CD14-positive monocyte (primary cell): Measurements from ENCODE around the gene COG2. TPM values are rescaled to one million over a fixed set of nuclear protein-coding genes. Genes with fewer than 3 reads are reported as not detected.

Experiments used
- DNase-seq, 3 donors: peaks; one replicate each; pipeline ENCODE4 v3.0.0-alpha.2; 2011 to 2022
- H2AFZ ChIP-seq: 2 replicates; pipeline ENCODE4 v1.6.0; 2012; ENCODE audit warnings: mild to moderate bottlenecking, low read depth, low read length, inconsistent platforms; ENCODE audit not compliant: insufficient read depth, poor library complexity, severe bottlenecking
- H3K27ac ChIP-seq, 2 donors: 1 replicate in 1 of 2; 2 replicates in 1 of 2; pipeline ENCODE4 v1.5.1; 2012 to 2013; ENCODE audit warnings: low read length in 2 of 2, control low read depth in 1 of 2, inconsistent platforms in 1 of 2, low read depth in 1 of 2, mild to moderate bottlenecking in 1 of 2
- H3K27me3 ChIP-seq, 2 donors: one replicate each; pipeline versions ENCODE4 v1.6.0 to v1.6.1; 2011 to 2013; ENCODE audit warnings: low read length in 2 of 2; ENCODE audit not compliant: control insufficient read depth in 2 of 2, insufficient read depth in 2 of 2
- H3K36me3 ChIP-seq, 2 donors: replicated peaks in 1 of 2; 1 replicate in 1 of 2; 2 replicates in 1 of 2; pipeline versions ENCODE4 v1.5.1 to v1.6.1; 2012 to 2013; ENCODE audit warnings: low read length in 2 of 2, control low read depth in 1 of 2, inconsistent platforms in 1 of 2, mild to moderate bottlenecking in 1 of 2; ENCODE audit not compliant: insufficient read depth in 2 of 2, control insufficient read depth in 1 of 2
- H3K4me1 ChIP-seq, 2 donors: 1 replicate in 1 of 2; 2 replicates in 1 of 2; pipeline versions ENCODE4 v1.5.1 to v1.6.1; 2012 to 2013; ENCODE audit warnings: low read length in 2 of 2, control low read depth in 1 of 2, inconsistent platforms in 1 of 2, mild to moderate bottlenecking in 1 of 2, moderate library complexity in 1 of 2; ENCODE audit not compliant: insufficient read depth in 2 of 2, control insufficient read depth in 1 of 2
- H3K4me2 ChIP-seq: replicated peaks from 2 replicates; pipeline ENCODE3; 2012; ENCODE audit warnings: low read length, moderate library complexity, mild to moderate bottlenecking; ENCODE audit not compliant: poor library complexity, severe bottlenecking; ENCODE audit errors: extremely low read depth
- H3K4me3 ChIP-seq, 3 experiments: fragments of 200-600 bp in 1 of 3; sonication (generic) in 1 of 3; replicated peaks in 1 of 3; 1 replicate in 2 of 3; 2 replicates in 1 of 3; pipeline ENCODE4 v1.5.1; 2011 to 2013; ENCODE audit warnings: low read length in 3 of 3, mild to moderate bottlenecking in 3 of 3, control low read depth in 2 of 3, low read depth in 2 of 3, inconsistent platforms in 1 of 3, moderate library complexity in 1 of 3
- H3K79me2 ChIP-seq: 2 replicates; pipeline ENCODE4 v1.6.0; 2012; ENCODE audit warnings: mild to moderate bottlenecking, control low read depth, inconsistent platforms, low read length, moderate library complexity; ENCODE audit not compliant: insufficient read depth
- H3K9ac ChIP-seq: 2 replicates; pipeline ENCODE4 v1.6.0; 2017; ENCODE audit warnings: low read length, mild to moderate bottlenecking; ENCODE audit not compliant: insufficient read depth, poor library complexity, severe bottlenecking
- H3K9me3 ChIP-seq, 2 donors: replicated peaks in 1 of 2; 1 replicate in 1 of 2; 2 replicates in 1 of 2; pipeline versions ENCODE4 v1.5.1 to v1.6.1; 2012 to 2013; ENCODE audit warnings: low read length in 2 of 2, control low read depth in 1 of 2; ENCODE audit not compliant: control insufficient read depth in 1 of 2, insufficient read depth in 1 of 2
- H4K20me1 ChIP-seq: 2 replicates; pipeline ENCODE4 v1.6.0; 2012; ENCODE audit warnings: mild to moderate bottlenecking, low read length, control low read depth, moderate library complexity; ENCODE audit not compliant: insufficient read depth
- H3K27ac Mint-ChIP-seq, 7 donors: one replicate each; pipeline ENCODE4 v1.8.0; 2020; ENCODE audit warnings: mild to moderate bottlenecking in 7 of 7, mixed read lengths in 7 of 7, moderate library complexity in 6 of 7, inconsistent platforms in 2 of 7
- H3K27me3 Mint-ChIP-seq, 3 donors: one replicate each; pipeline ENCODE4 v1.8.0; 2021 to 2022; ENCODE audit warnings: low read depth in 3 of 3, mild to moderate bottlenecking in 3 of 3, mixed read lengths in 3 of 3, moderate library complexity in 3 of 3, inconsistent platforms in 1 of 3
- H3K36me3 Mint-ChIP-seq, 2 donors: one replicate each; pipeline ENCODE4 v1.8.0; 2020; ENCODE audit warnings: mixed read lengths in 2 of 2, inconsistent platforms in 1 of 2, mild to moderate bottlenecking in 1 of 2
- H3K4me1 Mint-ChIP-seq: one replicate; pipeline ENCODE4 v1.8.0; 2020; ENCODE audit warnings: mild to moderate bottlenecking, mixed read lengths
- H3K4me3 Mint-ChIP-seq, 2 donors: one replicate each; pipeline ENCODE4 v1.8.0; 2020; ENCODE audit warnings: mild to moderate bottlenecking in 2 of 2, mixed read lengths in 2 of 2, moderate library complexity in 1 of 2
- H3K9me3 Mint-ChIP-seq, 7 donors: one replicate each; pipeline ENCODE4 v1.8.0; 2020 to 2022; ENCODE audit warnings: mixed read lengths in 7 of 7, mild to moderate bottlenecking in 6 of 7, moderate library complexity in 6 of 7, inconsistent platforms in 2 of 7
- CTCF ChIP-seq: fragments of 200-600 bp; IDR thresholded peaks from one replicate; pipeline ENCODE4 v1.8.0; 2022; ENCODE audit warnings: antibody characterized with exemption, mild to moderate bottlenecking
- WGBS: methylation state at CpG from one replicate; pipeline ENCODE4 v1.1.5; 2013; ENCODE audit warnings: missing lambda C conversion rate; ENCODE audit not compliant: insufficient coverage; 5-methylcytosine and 5-hydroxymethylcytosine counted together
- intact Hi-C, 2 donors: fragments of 100-400 bp; cut with micrococcal nuclease; formaldehyde crosslinking; loops; one replicate each; pipeline versions ENCODE4 v1.15.0 to v1.15.1; 2023
- polyA plus RNA-seq, 3 donors: library from polyadenylated mRNA; depleted of rRNA in 1 of 3; unstranded in 2 of 3; stranded (reverse) in 1 of 3; fragments of 300-500 nt in 2 of 3; fragments of >200 nt in 1 of 3; fragmentation: Illumina TruSeq in 2 of 3; gene quantifications; 1 replicate in 2 of 3; 2 replicates in 1 of 3; pipeline ENCODE4 v1.2.3, GENCODE V29; 2012 to 2021

Gene COG2
- polyA plus RNA-seq, 3 donors: 16.7 to 30.4 (median 24.7) TPM

GRCh38 chr1:230706020-230706699 lies 63.9 kb downstream of the COG2 start:
- H3K9ac ChIP-seq: no peak overlapping the region
- no peaks in the 10 kb centered on the region for H3K36me3 ChIP-seq
- intact Hi-C loops: no loop called here
- TF ChIP-seq CTCF: no peak
- WGBS: 95% methylated on average over 8 of the region's 9 CpGs
- DNase-seq: no peak
- H3K9me3 ChIP-seq: no peaks in the 10 kb centered on the region
- Mint-ChIP-seq H3K36me3 (no peaks in the 10 kb centered on the region), H3K9me3 (no peaks in the 10 kb centered on the region), H3K4me1 (peaks cover 9% of the 10 kb centered on the region), H3K27me3 (peaks cover 5 to 21% (median 10%) of the 10 kb centered on the region in 3 donors), H3K4me3 (no peak overlapping the region), H3K27ac (peak overlapping the region in 1 of 7 donors; percentile 1)
- H3K27me3 ChIP-seq: no peaks in the 10 kb centered on the region
- H2AFZ ChIP-seq: no peak overlapping the region
- H4K20me1 ChIP-seq: no peaks in the 10 kb centered on the region
- no peak overlapping the region for H3K27ac ChIP-seq
- no peak overlapping the region for H3K4me2 ChIP-seq
- peaks cover 0 to 5% of the 10 kb centered on the region in 2 donors for H3K4me1 ChIP-seq
- no peaks in the 10 kb centered on the region for H3K79me2 ChIP-seq
- no peak overlapping the region for H3K4me3 ChIP-seq

- no peak for TF ChIP-seq CTCF
- H2AFZ ChIP-seq: no peak overlapping the region
- peaks cover 5 to 21% (median 10%) of the 10 kb centered on the region in 3 donors for H3K27me3 Mint-ChIP-seq
- H3K4me1 Mint-ChIP-seq: peaks cover 9% of the 10 kb centered on the region
- H4K20me1 ChIP-seq: no peaks in the 10 kb centered on the region
- intact Hi-C loops: no loop called here
- H3K4me3 ChIP-seq: no peak overlapping the region
- H3K27ac ChIP-seq: no peak overlapping the region
- H3K9me3 ChIP-seq: no peaks in the 10 kb centered on the region
- no peaks in the 10 kb centered on the region for H3K36me3 Mint-ChIP-seq
- no peak for DNase-seq
- H3K27me3 ChIP-seq: no peaks in the 10 kb centered on the region
- H3K4me3 Mint-ChIP-seq: no peak overlapping the region
- H3K9me3 Mint-ChIP-seq: no peaks in the 10 kb centered on the region
- no peaks in the 10 kb centered on the region for H3K36me3 ChIP-seq
- H3K79me2 ChIP-seq: no peaks in the 10 kb centered on the region
- peaks cover 0 to 5% of the 10 kb centered on the region in 2 donors for H3K4me1 ChIP-seq
- H3K4me2 ChIP-seq: no peak overlapping the region
- no peak overlapping the region for H3K9ac ChIP-seq
- H3K27ac Mint-ChIP-seq: peak overlapping the region in 1 of 7 donors; percentile 1
- 93% methylated on average over 14 of the region's 20 CpGs for WGBS
Observed at GRCh38 chr1:230706887-230707731, 64.8 kb downstream of the COG2 start.
